ENCODE measurements around the gene ABCF3.

Gene ABCF3

DNA sequence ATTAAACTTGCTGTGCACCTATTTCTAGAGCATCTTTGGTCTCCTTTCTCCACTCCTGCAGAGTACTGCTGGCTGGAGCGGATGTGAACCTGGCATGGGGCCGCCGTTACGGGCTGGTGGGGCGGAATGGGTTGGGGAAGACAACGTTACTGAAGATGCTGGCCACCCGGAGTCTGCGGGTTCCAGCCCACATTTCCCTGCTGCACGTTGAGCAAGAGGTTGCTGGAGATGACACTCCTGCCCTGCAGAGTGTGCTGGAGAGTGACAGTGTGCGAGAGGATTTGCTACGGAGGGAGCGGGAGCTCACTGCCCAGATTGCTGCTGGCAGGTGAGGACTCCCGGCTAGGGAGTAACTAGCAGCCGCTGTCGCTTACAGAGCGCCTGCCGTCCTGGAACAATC, 2.1 kb downstream of the ABCF3 start:
- no peak for DNase-seq

DNA sequence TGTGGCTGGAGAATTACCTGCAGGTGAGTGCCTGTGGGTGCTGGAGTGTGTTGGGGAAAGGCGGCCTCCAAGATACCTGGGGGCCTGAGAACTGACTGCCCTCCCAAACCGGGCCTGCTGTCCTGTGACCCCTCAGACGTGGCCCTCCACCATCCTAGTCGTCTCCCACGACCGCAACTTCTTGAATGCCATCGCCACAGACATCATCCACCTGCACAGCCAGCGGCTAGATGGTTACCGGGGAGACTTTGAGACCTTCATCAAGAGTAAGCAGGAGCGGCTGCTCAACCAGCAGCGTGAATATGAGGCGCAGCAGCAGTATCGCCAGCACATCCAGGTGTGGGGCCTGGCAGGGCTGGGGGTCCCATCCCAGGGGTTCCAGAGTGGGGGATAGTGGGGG, 3.4 kb downstream of the ABCF3 start:
- no peak for DNase-seq

DNA sequence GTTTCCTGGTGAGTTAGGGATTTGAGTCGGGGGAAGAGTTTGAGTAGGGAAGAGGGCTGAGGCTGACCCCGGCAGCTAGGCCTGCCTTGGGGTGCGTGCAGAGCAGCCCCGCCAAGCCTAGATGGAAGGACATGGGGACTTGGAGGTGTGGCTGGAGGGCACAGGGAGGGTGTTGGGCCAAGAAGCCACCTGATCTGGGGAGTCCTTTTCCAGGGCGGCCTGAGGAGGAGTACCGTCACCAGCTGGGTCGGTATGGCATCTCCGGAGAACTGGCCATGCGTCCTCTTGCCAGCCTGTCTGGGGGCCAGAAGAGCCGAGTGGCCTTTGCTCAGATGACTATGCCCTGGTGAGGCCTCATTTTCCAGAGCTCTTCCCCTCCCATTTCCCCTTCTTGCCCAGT, 6.9 kb downstream of the ABCF3 start:
- DNase-seq = no peak

DNA sequence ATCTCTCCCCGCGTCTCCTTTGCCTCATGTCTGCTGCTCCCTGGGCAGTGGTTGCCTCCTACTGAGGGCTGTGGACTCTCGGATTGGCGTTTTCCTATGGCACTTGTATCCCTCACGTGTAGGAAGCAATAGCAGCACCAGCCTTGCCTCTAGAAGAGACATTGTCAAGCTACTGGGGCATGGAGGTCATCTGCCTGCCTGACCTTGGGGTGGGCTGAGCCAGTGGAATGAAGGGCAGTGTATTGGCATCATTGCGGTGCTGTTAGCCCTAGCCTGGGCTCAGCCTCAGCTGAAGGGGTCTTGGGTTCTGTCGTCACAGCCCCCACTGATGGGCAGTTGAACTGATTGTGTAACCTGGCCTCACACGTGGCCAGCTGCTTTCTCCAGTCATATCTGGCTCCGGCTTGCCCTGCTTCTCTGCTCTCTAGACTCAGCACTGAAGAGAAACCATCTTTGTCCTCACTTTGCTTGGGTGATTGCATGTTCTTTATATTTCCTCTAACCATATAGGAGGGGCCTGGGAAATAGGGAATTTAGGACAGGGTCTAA, 8.1 kb downstream of the ABCF3 start:
- no peak for DNase-seq

DNA sequence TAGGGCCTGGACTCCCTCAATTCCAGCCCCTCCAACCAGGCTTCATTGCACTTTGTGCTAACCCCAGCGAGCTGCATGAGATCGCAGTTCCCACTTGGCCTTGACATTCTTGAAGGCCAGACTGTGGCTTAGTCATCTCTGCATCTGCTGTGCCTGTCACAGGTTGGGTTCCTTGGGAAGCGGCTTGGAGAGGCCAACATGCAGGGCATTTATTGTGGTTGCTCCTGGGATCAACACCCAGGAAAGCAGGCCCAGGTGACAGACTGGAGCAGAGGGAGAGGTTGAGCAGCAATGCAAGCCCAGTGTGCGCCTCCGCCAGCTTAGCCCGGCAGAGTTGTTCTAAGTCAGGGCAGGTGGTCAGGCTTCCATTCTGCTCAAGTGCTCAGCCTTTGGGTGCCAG, 10.5 kb downstream of the ABCF3 start:
- peak; percentile 16 for DNase-seq

DNA sequence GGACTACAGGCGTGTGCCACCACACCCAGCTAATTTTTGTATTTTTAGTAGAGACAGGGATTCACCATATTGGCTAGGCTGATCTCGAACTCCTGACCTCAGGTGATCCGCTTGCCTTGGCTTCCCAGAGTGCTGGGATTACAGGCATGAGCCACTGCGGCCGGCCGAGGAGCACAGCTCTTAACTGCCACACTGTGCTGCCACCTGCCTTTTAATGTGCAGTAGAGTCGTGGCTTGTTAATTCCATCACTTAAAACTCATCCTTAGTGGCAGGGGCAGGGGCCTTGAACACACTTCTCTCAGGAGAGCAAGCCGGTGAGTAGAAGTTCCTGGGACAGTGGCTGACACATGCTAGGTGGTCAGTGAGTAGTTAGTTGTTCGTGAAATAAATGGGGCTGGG, 12.5 kb downstream of the ABCF3 start:
- DNase-seq = no peak

DNA sequence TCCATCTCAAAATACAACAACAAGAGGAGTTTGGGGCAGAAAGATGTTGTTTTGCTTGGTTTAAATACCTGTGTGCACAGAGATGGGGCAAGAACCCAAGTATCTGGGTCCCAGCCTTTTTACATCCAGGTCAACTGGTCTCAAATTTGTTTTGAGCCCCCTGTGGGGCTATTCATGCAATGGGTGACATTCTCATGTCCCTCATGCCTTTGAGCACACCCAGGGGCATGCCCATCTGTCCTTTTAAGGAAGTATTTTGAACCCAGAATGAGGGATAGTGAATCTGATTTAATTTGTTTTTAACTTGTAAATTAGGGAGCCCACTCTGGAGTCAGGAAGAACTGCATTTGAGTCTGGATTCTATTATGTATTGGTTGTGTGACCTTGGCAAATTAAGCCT, 14.8 kb downstream of the ABCF3 start:
- no peak for DNase-seq

DNA sequence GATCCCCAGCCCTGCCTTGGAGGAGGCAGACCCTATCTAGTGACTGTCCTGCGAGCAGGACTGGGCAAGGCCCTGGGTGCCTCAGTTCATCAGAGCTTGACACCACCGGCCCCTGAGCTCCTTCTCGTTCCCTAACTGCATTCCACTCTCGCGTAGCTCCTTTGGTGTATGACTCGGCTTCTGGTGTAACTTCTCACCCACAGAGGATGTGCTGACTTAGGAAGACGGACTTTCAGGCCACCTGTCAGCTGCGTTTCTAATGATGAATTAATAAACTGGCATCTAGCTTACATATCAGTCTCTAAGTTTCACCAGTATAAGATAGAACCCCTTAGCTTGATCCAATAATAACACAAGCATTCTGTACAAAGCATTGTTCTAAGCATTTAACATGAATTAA, 17.5 kb downstream of the ABCF3 start:
- DNase-seq = no peak

DNA sequence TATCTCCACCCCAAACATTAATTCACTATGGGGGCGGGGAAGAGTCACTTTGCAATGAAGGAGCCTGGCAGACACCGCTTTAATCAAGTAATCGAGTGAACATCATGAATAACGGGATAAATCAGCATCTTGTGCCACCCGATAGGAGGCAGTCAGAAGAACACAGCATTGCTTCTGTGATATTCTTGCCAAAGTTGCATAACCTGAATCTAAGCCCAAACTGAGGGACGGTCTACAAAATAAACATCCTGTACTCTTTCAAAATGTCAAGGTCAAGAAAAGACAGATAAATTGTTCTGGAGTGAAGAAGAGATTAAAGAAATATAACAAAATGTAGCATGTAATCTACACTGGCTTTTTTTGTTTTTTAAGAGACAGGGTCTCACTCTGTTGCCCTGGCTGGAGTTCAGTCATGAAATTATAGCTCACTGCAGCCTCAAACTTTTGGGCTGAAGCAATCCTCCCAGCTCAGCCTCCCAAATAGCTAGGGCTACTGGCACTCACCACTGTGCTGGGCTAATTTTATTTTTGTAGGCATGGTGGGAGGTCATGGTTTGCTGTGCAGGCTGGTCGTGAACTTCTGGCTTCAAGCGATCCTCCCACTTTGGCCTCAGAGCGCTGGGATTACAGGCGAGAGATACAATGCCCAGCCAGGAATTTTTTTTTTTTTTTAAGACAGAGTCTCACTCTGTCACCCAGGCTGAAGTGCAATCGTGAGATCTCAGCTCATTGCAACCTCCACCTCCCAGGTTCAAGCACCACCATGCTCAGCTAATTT, 23.3 kb downstream of the ABCF3 start:
- DNase-seq = no peak

DNA sequence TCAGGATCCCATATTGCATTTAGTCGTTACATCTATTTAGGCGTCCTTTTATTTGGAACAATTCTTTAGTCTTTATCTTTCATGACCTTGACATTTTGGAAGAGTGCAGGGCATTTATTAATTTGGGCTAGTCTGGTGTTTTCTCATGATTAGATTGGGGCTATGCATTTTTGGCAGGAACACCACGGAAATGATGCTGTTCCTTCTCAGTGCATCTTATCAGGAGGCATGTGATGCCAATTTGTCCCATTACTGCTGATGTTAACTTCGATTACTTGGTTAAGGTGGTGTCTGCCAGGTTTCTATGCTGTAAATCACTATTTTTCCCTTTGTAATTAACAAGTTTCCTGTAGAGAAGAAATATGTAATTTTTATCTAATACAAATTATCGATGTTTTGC, 25.3 kb downstream of the ABCF3 start:
- DNase-seq = no peak

DNA sequence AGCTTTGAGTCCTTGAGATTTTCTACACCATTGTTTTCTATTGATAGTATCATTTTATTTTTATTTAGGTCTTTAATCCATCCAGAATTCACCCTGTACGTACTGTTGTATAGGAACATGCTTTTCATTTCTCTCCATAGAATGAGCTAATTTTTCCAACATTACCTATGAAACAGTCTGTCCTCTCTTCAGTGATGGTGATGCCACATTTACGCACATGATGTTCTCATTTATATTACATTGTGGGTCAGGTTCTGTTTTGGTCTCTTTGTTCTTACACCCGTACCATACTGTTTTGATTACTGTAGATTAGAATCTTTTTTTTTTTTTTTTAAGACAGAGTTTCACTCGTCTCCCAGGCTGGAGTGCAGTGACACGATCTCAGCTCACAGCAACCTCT, 25.7 kb downstream of the ABCF3 start:
- no peak for DNase-seq

DNA sequence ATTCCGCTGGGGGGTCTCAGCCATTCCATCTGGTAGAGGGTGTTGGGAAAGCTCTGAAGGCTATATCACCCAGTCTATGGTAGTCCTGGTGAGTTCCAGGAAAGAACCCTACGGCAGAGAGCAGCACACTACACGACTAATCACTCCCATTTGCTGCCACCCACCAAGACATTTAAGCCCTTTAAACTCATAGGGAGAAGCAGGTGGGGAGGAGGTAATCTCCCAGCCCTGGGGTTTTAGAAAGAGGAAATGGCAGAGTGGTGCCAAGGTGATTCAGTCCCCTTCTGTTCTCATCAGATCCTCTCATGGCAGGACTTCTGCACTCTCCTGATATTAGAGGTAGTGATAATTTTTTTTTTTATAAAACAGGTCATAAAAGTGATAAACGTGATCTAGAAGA, 32.8 kb downstream of the ABCF3 start:
- no peak for DNase-seq

DNA sequence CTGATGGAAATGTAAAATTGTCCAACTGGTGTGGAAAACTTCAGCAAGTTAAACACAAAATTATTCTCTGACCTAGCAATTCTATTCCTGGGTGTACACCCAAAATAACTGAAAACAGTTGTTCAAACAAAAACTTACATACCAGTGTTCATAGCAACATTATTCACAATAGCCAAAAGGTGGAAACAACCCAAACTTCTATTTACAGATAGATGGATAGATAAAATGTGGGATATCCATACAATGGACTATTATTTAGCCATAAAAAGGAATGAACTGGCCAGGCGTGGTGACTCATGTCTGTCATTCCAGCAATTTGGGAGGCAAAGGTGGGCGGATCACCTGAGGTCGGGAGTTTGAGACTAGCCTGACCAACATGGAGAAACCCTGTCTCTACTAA, 36.5 kb downstream of the ABCF3 start:
- no peak for DNase-seq

DNA sequence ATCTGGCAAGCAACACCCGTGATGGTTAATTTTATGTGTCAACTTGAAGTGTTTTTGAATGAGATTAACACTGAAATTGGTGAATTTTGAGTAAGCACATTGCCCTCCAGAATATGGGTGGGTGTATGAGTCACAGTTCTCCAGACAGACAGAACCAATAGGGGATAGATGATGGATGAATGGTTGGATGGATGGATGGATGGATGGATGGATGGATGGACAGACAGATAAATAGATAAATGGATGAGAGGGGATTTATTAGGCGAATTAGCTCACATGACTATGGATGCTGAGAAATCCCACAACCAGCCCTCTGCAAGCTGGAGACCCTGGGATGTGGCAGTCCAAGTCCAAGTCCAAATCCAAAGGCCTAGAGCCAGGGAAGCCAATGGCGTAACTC, 37.9 kb downstream of the ABCF3 start:
- DNase-seq = no peak

DNA sequence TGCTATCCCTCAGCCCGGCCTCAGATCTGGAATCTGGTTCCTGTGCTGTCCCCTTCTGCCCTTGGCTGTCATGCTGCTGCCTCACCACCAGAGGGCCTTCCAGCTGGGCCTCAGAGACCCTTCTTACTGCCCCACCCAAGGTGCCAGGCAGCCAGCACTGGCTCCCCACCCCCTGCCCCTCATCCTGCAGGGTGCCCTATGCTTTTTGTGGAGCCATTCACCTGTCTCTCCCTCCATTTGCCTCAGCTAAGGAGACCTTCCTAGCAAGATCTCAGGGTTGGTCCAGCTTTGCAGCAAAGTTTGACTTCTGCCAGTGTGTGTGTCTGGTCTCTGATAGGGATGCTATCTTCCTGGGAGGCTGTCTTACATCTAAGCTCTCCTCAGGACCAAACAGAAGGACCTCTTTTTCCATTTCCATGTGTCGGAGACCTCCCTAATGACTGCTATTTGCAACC, 41.5 kb downstream of the ABCF3 start:
- peak; percentile 36 for DNase-seq

DNA sequence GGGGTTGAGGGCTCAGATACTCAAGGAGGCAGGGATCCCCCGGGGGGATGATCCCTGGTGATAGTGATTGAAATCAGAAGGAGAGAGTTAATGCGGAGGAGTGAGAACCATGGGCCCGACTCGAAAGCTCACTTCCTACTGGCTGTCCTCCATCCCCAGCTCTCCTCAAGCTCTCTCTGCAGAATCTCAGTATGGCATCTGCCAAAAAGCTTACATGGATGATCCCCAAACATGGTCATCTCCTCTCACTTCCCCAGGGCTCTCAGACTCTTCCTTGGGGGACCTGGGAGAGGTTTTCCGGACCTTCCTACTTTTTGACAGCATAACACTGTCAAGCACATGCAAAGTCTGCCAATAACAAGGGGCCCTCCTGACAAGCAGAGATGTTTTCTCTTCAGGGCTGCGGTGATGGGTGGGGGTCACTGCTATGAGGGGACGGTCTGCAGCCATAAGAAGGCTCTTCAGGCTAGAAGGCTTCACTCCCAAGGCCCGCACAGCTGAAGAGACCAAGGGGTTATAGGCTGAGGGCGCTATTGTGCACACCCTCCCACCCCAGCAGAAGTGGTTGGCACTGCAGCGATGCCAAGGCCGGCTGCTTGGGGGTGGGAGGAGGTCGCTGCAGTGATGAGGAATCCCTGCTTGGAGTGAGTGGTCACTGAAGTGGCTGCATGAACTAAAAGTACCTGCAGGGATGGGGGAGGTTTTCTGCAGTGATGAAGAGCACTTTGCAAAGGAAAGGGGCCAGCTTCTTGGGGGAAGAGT, 42.6 kb downstream of the ABCF3 start:
- DNase-seq = no peak

DNA sequence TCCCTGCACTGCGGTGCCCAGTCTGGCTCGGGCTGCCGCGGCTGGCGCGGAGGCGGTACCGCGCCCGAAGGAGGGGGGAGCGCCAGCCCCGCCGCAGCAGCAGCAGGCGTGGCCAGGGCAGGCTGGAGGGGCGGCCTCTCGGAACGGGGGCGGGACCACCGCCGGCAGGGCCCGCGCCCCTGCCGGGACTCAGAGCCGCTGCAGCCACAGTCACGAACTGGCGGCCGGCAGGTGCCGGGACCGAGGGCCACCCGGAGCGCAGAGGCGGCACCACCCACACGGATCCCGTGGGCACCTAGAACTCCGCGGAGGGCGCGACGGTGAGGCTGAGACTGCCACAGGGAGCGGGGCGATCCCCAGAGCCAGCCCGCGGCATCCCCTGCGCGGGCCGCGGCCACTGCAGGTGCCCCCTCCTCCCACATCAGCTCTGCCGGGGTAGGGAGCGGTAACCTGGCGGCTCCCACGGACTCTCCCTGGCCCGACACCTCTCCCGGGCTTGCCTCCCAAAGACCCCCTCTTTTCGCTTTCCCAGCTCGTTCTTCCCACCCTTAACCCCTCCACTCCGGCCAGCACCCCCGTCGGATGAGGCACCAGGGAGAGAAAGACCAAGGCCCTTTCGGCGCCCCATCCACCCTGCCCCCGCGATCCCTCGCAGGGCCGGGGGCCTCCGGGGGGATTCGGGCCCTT, 43.5 kb downstream of the ABCF3 start, which contains the start of gene VWA5B2:
VWA5B2 (plus strand) TSS at position 192 of the 687 bp plus-strand sequence. CDS start 944 bp downstream, outside the sequence.
- peak; percentile 43 for DNase-seq

DNA sequence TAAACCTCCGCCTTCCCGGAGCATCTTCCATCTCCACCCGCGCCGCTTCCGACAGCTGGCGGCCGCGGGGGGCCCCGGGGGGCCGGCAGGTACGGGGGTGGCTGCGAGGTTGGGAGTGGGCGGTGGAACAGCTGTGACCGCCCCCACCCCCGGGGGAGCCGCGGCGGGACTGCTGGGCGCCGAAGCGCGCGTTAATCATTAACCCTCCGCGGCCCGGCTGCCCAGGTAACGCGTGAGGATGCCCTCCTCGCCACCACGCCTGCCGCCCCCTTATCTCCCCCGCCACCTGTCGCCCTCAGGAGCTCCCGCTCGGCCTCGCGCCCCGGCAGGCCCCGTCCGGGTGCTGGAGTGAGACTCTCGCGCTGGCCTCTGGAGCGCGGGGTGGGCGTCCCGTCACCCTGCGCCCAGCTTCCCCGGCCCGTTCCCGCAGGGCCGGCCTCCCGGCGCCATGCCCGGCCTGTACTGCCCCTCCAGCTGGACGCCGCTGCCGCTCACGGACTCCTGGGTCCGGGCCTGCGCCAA, 44.1 kb downstream of the ABCF3 start:
- DNase-seq = no peak

DNA sequence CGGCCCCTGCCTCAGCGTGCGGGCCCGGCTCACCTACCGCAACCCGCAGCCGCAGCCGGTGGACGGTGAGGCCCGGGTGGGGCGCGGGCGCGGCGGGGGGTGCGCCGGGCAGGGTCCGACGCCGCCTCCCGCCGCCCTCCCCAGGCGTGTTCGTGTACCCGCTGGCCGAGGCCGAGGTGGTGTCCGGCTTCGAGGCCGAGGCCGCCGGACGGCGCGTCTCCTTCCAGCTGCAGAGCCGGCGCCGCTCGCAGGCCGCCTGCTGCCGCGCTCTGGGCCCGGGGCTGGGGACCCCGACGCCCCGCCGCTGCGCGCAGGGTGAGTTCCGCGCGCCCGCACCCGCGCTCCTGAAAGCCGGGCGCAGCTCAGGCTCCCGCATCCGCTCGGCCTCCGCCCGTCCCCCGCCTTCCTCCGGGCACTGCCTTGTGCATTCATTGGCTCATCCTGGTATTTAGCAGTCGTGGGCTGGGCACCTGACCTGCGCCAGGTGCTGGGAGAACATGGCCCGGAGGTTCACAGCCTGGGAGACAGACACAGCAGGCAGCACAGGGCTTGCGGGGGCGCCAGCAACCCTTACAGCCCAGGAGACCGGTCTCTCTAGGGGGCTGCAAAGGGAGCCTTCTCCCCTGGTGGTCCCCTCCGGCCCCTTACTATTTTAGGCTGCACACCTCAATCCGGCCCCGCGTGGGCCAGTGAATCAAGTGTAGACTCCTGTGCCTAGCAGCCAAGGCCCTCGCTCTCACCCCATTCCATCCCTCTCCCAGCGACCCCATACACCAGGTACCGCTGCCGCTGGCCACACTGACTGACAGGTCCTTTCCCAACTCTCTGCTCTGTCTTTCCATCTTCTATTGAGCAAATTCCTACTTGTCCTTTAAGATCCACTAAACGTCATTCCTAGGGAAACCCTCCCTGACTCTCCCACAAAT, 44.9 kb downstream of the ABCF3 start:
- DNase-seq = peak; percentile 39

DNA sequence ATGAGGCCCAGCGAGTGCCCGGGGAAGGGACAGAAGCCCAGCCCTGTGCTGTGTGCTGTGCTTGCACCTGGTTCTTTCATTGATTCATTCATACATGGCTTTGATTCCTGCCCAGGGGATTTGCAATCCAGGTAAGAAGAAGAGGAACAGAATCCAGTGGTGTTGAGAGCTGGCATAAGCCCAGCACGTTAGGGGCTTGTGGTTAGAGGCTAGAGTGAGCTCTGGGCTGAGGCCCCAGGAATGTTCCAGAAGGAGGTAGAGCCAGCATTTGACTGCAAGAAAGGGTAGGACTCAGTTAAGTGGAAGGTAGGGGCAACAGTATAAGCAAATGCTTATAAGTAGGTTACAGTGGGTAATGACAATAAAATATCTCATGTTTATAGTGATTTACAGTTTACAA, 45.7 kb downstream of the ABCF3 start:
- DNase-seq = no peak

DNA sequence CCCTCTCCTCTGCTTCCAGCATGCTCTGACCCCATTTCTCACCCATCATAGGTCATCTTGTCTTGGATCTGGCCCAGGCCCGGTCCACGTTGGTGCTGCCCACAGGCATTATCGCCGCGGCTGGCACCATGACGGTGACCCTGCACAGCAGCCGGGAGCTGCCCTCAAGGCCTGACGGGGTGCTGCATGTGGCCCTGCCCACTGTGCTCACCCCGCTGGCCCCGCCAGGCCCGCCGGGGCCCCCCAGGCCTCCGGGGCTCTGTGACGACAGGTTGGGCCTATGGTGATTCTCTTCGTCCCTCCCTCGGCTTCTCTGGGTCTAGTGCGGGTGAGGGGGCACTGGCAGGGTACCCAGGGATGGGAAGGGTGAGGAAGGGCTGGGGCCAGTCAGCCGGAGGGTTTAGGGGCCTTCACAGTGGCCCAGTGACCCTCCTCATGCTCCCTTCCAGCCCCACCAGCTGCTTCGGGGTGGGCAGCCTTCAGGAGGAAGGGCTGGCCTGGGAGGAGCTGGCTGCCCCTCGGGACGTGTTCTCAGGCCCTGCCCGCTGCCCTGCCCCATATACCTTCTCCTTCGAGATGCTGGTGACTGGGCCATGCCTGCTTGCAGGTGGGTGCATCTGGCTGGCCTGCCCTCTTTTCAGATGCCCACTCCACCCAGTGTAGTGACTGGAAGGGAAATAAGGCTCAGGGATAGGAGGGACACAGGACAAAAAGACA, 47.3 kb downstream of the ABCF3 start:
- no peak for DNase-seq

Measured in NCI-H2029 (cell line).